IMR-90 (cell line): Measurements from ENCODE around the gene GRIN2A. TPM values are rescaled to one million over a fixed set of nuclear protein-coding genes. Genes with fewer than 3 reads are reported as not detected.

Source experiments
- ATAC-seq: fragments of 200-7000 bp; cut with Tn5 transposase; 2 replicates; pipeline ENCODE4 v1.9.1; 2020; ENCODE audit warnings: low read depth, mild to moderate bottlenecking, moderate library complexity
- BruUV-seq: library from RNA; stranded (reverse); fragments of 400-500 nt; replicated peaks from 2 replicates; lab custom pipeline; 2021; lab: Mats Ljungman, UMichigan
- CTCF ChIA-PET: fragments of 300-600 bp; formaldehyde crosslinking; extraction: SDS; loops from one replicate; lab custom pipeline; 2021; ENCODE audit warnings: antibody characterized with exemption; lab: Yijun Ruan, JAX
- POLR2A ChIA-PET: fragments of 300-600 bp; sonication (Branson Sonifier 250); formaldehyde crosslinking; loops from one replicate; lab custom pipeline; 2022; ENCODE audit warnings: antibody characterized with exemption; ENCODE audit not compliant: unreplicated experiment; lab: Charles Lee
- DNase-seq: peaks from one replicate; pipeline ENCODE4 v3.0.0; 2013
- H2AFZ ChIP-seq: replicated peaks from 2 replicates; pipeline ENCODE3; 2013; ENCODE audit warnings: low read length, mild to moderate bottlenecking; ENCODE audit not compliant: poor library complexity
- H2AK5ac ChIP-seq: 2 replicates; pipeline ENCODE4 v1.6.1; 2013; ENCODE audit warnings: low read depth, low read length, inconsistent platforms
- H2AK9ac ChIP-seq: replicated peaks from 2 replicates; pipeline ENCODE3; 2013; ENCODE audit warnings: mild to moderate bottlenecking, low read depth, low read length, moderate library complexity; ENCODE audit not compliant: poor library complexity
- H2BK120ac ChIP-seq: 2 replicates; pipeline ENCODE4 v1.6.1; 2013; ENCODE audit warnings: low read depth, low read length, inconsistent platforms
- H2BK15ac ChIP-seq: 3 replicates; pipeline ENCODE4 v1.6.1; 2013; ENCODE audit warnings: low read depth, low read length, inconsistent platforms
- H2BK20ac ChIP-seq: 2 replicates; pipeline ENCODE4 v1.6.1; 2013; ENCODE audit warnings: low read depth, mild to moderate bottlenecking, inconsistent platforms, low read length, moderate library complexity
- H2BK5ac ChIP-seq: 2 replicates; pipeline ENCODE4 v1.6.1; 2013; ENCODE audit warnings: mild to moderate bottlenecking, low read depth, low read length, inconsistent platforms; ENCODE audit not compliant: poor library complexity, severe bottlenecking
- H3K14ac ChIP-seq: replicated peaks from 2 replicates; pipeline ENCODE4 v1.6.1; 2013; ENCODE audit warnings: low read depth, low read length, inconsistent platforms
- H3K18ac ChIP-seq: 2 replicates; pipeline ENCODE4 v1.6.1; 2013; ENCODE audit warnings: low read depth, low read length, control low read depth
- H3K23ac ChIP-seq: 2 replicates; pipeline ENCODE4 v1.6.1; 2013; ENCODE audit warnings: low read depth, low read length, inconsistent platforms
- H3K27ac ChIP-seq: 2 replicates; pipeline ENCODE4 v1.5.1; 2013; ENCODE audit warnings: mild to moderate bottlenecking, control low read depth, low read length; ENCODE audit not compliant: insufficient read depth
- H3K27me3 ChIP-seq: 2 replicates; pipeline ENCODE4 v1.6.1; 2013; ENCODE audit warnings: low read length; ENCODE audit not compliant: control insufficient read depth, insufficient read depth
- H3K36me3 ChIP-seq: 2 replicates; pipeline ENCODE4 v1.6.1; 2013; ENCODE audit warnings: low read length, mixed read lengths; ENCODE audit not compliant: control insufficient read depth, insufficient read depth
- H3K4ac ChIP-seq: 2 replicates; pipeline ENCODE4 v1.6.1; 2013; ENCODE audit warnings: low read depth, low read length, inconsistent platforms
- H3K4me1 ChIP-seq: 2 replicates; pipeline ENCODE4 v1.6.1; 2013; ENCODE audit warnings: low read length, mixed read lengths; ENCODE audit not compliant: control insufficient read depth, insufficient read depth
- H3K4me2 ChIP-seq: 2 replicates; pipeline ENCODE4 v1.6.1; 2013; ENCODE audit warnings: low read depth, mild to moderate bottlenecking, control low read depth, low read length, moderate library complexity
- H3K4me3 ChIP-seq: 2 replicates; pipeline ENCODE4 v1.5.1; 2013; ENCODE audit warnings: low read depth, mild to moderate bottlenecking, control low read depth, low read length, moderate library complexity; ENCODE audit not compliant: insufficient read depth
- H3K56ac ChIP-seq: 2 replicates; pipeline ENCODE4 v1.6.1; 2013; ENCODE audit warnings: low read length, inconsistent platforms; ENCODE audit not compliant: insufficient read depth; ENCODE audit errors: extremely low read depth
- H3K79me1 ChIP-seq, 2 experiments: 2 replicates each; pipeline ENCODE4 v1.6.1; 2013; ENCODE audit warnings: low read length in 2 of 2, inconsistent platforms in 1 of 2, low read depth in 1 of 2
- H3K9ac ChIP-seq: 2 replicates; pipeline ENCODE4 v1.6.1; 2013; ENCODE audit warnings: low read depth, low read length, control low read depth
- H3K9me1 ChIP-seq: 2 replicates; pipeline ENCODE4 v1.6.1; 2013; ENCODE audit warnings: low read length, inconsistent platforms; ENCODE audit not compliant: insufficient read depth
- H3K9me3 ChIP-seq: 2 replicates; pipeline ENCODE4 v1.6.1; 2013; ENCODE audit warnings: low read length; ENCODE audit not compliant: control insufficient read depth, insufficient read depth
- H4K20me1 ChIP-seq: 2 replicates; pipeline ENCODE4 v1.6.1; 2013; ENCODE audit warnings: low read length, inconsistent platforms; ENCODE audit not compliant: insufficient read depth
- H4K5ac ChIP-seq: 2 replicates; pipeline ENCODE4 v1.6.1; 2013; ENCODE audit warnings: mild to moderate bottlenecking, low read depth, low read length, control low read depth
- H4K8ac ChIP-seq, 2 experiments: 2 replicates each; pipeline ENCODE4 v1.6.1; 2013; ENCODE audit warnings: low read depth in 2 of 2, low read length in 2 of 2, control low read depth in 1 of 2, inconsistent platforms in 1 of 2
- H4K91ac ChIP-seq: 2 replicates; pipeline ENCODE4 v1.6.1; 2013; ENCODE audit warnings: low read depth, low read length, inconsistent platforms; ENCODE audit not compliant: insufficient read depth
- BHLHE40 ChIP-seq: fragments of 150-350 bp; IDR thresholded peaks from 2 replicates; pipeline ENCODE4 v1.6.1; 2016; ENCODE audit warnings: mild to moderate bottlenecking, low read depth, low read length
- CEBPB ChIP-seq: IDR thresholded peaks from 2 replicates; pipeline ENCODE4 v1.6.1; 2012; ENCODE audit warnings: low read depth, low read length, improper control_type of control experiment
- CHD1 ChIP-seq: IDR thresholded peaks from 2 replicates; pipeline ENCODE4 v1.6.1; 2012; ENCODE audit warnings: low read depth, low read length, improper control_type of control experiment
- CTCF ChIP-seq: conservative IDR thresholded peaks from 2 replicates; pipeline ENCODE4 v1.5.1; 2012; ENCODE audit warnings: mild to moderate bottlenecking, low read depth, low read length, improper control_type of control experiment
- ELK1 ChIP-seq: fragments of 150-350 bp; IDR thresholded peaks from 2 replicates; pipeline ENCODE4 v1.6.1; 2016; ENCODE audit warnings: low read depth, mild to moderate bottlenecking, low read length, moderate library complexity, borderline replicate concordance
- FOS ChIP-seq: fragments of 150-350 bp; IDR thresholded peaks from 2 replicates; pipeline ENCODE4 v1.6.1; 2016; ENCODE audit warnings: low read depth, low read length
- MAFK ChIP-seq: IDR thresholded peaks from 2 replicates; pipeline ENCODE4 v1.6.1; 2012; ENCODE audit warnings: low read depth, low read length, improper control_type of control experiment
- MAZ ChIP-seq: IDR thresholded peaks from 2 replicates; pipeline ENCODE4 v1.6.1; 2012; ENCODE audit warnings: low read depth, mild to moderate bottlenecking, low read length, improper control_type of control experiment, moderate library complexity, borderline replicate concordance
- MXI1 ChIP-seq: IDR thresholded peaks from 2 replicates; pipeline ENCODE4 v1.6.1; 2012; ENCODE audit warnings: low read depth, mild to moderate bottlenecking, low read length, moderate library complexity, borderline replicate concordance
- NFE2L2 ChIP-seq: fragments of 150-350 bp; IDR thresholded peaks from 2 replicates; pipeline ENCODE4 v1.6.1; 2016; ENCODE audit warnings: low read depth, mild to moderate bottlenecking, low read length
- POLR2A ChIP-seq: IDR thresholded peaks from 2 replicates; pipeline ENCODE4 v1.6.1; 2012; ENCODE audit warnings: mild to moderate bottlenecking, low read depth, low read length
- RAD21 ChIP-seq: IDR thresholded peaks from 2 replicates; pipeline ENCODE4 v1.6.1; 2012; ENCODE audit warnings: low read length, improper control_type of control experiment
- RCOR1 ChIP-seq: IDR thresholded peaks from 2 replicates; pipeline ENCODE4 v1.6.1; 2012; ENCODE audit warnings: mild to moderate bottlenecking, low read length, improper control_type of control experiment; ENCODE audit not compliant: insufficient replicate concordance
- RFX5 ChIP-seq: IDR thresholded peaks from 2 replicates; pipeline ENCODE4 v1.8.0; 2012; ENCODE audit warnings: low read depth, mild to moderate bottlenecking, low read length, moderate library complexity
- SMC3 ChIP-seq: fragments of 150-350 bp; IDR thresholded peaks from 2 replicates; pipeline ENCODE4 v1.6.1; 2016; ENCODE audit warnings: low read depth, mild to moderate bottlenecking, antibody characterized with exemption, low read length, moderate library complexity
- USF2 ChIP-seq: fragments of 150-350 bp; IDR thresholded peaks from 2 replicates; pipeline ENCODE4 v1.6.1; 2017; ENCODE audit warnings: mild to moderate bottlenecking, antibody characterized with exemption, low read length, low read depth
- WGBS, 2 experiments: methylation state at CpG; one replicate each; pipeline versions ENCODE4 v1.1.5 to v1.1.7; 2013; ENCODE audit warnings: missing lambda C conversion rate in 2 of 2; ENCODE audit not compliant: insufficient read length in 1 of 2; ENCODE audit errors: extremely low coverage in 2 of 2; 5-methylcytosine and 5-hydroxymethylcytosine counted together
- dilution Hi-C: fragments of 300-500 bp; cut with HindIII; formaldehyde crosslinking; loops from one replicate; pipeline ENCODE4 v1.14.3; 2018; ENCODE audit warnings: low sequenced_read_pairs; ENCODE audit not compliant: unreplicated experiment
- in situ Hi-C: fragments of 300-500 bp; cut with MboI; formaldehyde crosslinking; loops from 3 replicates; pipeline ENCODE4 v1.14.3; 2019; ENCODE audit warnings: low sequenced_read_pairs, inconsistent platforms, mixed read lengths
- intact Hi-C: fragments of 100-400 bp; cut with micrococcal nuclease; formaldehyde crosslinking; loops from 2 replicates; pipeline ENCODE4 v1.10.0; 2022
- polyA plus RNA-seq, 3 experiments: library from polyadenylated mRNA; depleted of rRNA; stranded (reverse); fragments of >200 nt; gene quantifications; 2 replicates each; pipeline ENCODE4 v1.2.3, GENCODE V29; 2012; ENCODE audit warnings: low replicate concordance in 1 of 3
- total RNA-seq: library from RNA; depleted of rRNA; stranded (reverse); fragments of >200 nt; gene quantifications from 2 replicates; pipeline ENCODE4 v1.2.3, GENCODE V29; 2012

GRIN2A gene
- total and polyA plus RNA-seq, 2 of the 4 experiments (the other 2 are of a cell fraction) = under 0.01 TPM; not detected in 1

- no peaks in the 10 kb centered on the region for H3K9me1 ChIP-seq
- no peak overlapping the region for H3K4ac ChIP-seq
- no peaks in the 10 kb centered on the region for H3K27me3 ChIP-seq
- H3K79me1 ChIP-seq = no peaks in the 10 kb centered on the region
- no peaks in the 10 kb centered on the region for H3K36me3 ChIP-seq
- intact Hi-C loops (no loop called here), dilution Hi-C loops (no loop called here), in situ Hi-C loops (no loop called here)
- ChIA-PET CTCF (no interaction called here), POLR2A (no interaction called here)
- no peak overlapping the region for H2AFZ ChIP-seq
- H2AK9ac ChIP-seq = no peak overlapping the region
- no peak overlapping the region for H2AK5ac ChIP-seq
- BruUV-seq = no TSS peak
- H3K23ac ChIP-seq = no peak overlapping the region
- no peak overlapping the region for H3K56ac ChIP-seq
- DNase-seq = no peak
- no peak overlapping the region for H4K5ac ChIP-seq
- no peak overlapping the region for H3K27ac ChIP-seq
- H2BK15ac ChIP-seq = no peak overlapping the region
- no peaks in the 10 kb centered on the region for H3K4me1 ChIP-seq
- no peak overlapping the region for H3K18ac ChIP-seq
- H3K14ac ChIP-seq = no peak overlapping the region
- no peak for TF ChIP-seq MXI1
- TF ChIP-seq NFE2L2 = no peak
- no peak for TF ChIP-seq CHD1
- TF ChIP-seq POLR2A = no peak
- no peak for TF ChIP-seq FOS
- TF ChIP-seq SMC3 = no peak
- no peak for TF ChIP-seq MAFK
- TF ChIP-seq RFX5 = no peak
- TF ChIP-seq RCOR1 = no peak
- TF ChIP-seq CTCF = no peak
- no peak for TF ChIP-seq CEBPB
- no peak for TF ChIP-seq USF2
- TF ChIP-seq MAZ = no peak
- no peak for TF ChIP-seq ELK1
- no peak for TF ChIP-seq BHLHE40
- no peak for TF ChIP-seq RAD21
- no peaks in the 10 kb centered on the region for H4K20me1 ChIP-seq
- no peak for ATAC-seq
- H2BK20ac ChIP-seq = no peak overlapping the region
- H3K9ac ChIP-seq = no peak overlapping the region
- no peak overlapping the region for H2BK5ac ChIP-seq
- peaks cover 15% of the 10 kb centered on the region for H3K9me3 ChIP-seq
- no peak overlapping the region for H4K91ac ChIP-seq
- no peak overlapping the region for H4K8ac ChIP-seq
- H3K4me3 ChIP-seq = no peak overlapping the region
- WGBS, 2 experiments = 60% methylated on average over 2 of the region's 3 CpGs; no CpG with 5 or more reads in 1 of the 2 experiments
- no peak overlapping the region for H2BK120ac ChIP-seq
- H3K4me2 ChIP-seq = no peak overlapping the region
Measured at GRCh38 chr16:9864461-9864860, 317.8 kb downstream of the GRIN2A start.
